NB4 (cell line): ENCODE data around the gene ZNF77.

ENCODE experiments used
- DNase-seq: peaks from one replicate; pipeline ENCODE4 v3.0.0; 2010; ENCODE audit warnings: low read depth
- H3K4me3 ChIP-seq: one replicate; pipeline ENCODE4 v1.5.1; 2011; ENCODE audit warnings: mild to moderate bottlenecking, low read depth, low read length, moderate library complexity
- MYC ChIP-seq: IDR thresholded peaks from 2 replicates; pipeline ENCODE4 v1.6.1; 2011; ENCODE audit warnings: low read depth, low read length
- POLR2A ChIP-seq: IDR thresholded peaks from 2 replicates; pipeline ENCODE4 v1.6.1; 2011; ENCODE audit warnings: mild to moderate bottlenecking; ENCODE audit not compliant: insufficient read length; ENCODE audit errors: extremely low read depth
- TF ChIP-seq, protein P1 (sequence below): IDR thresholded peaks from 2 replicates; pipeline ENCODE4 v1.6.1; 2011; ENCODE audit warnings: low read depth, low read length
- TF ChIP-seq, protein P2 (sequence below): IDR thresholded peaks from one replicate; pipeline ENCODE4 v1.5.1; 2012; ENCODE audit warnings: low read depth, low read length

Gene ZNF77

GRCh38 chr19:2976609-2977000, 31.8 kb upstream of the ZNF77 start:
- TF ChIP-seq, protein P1, sequence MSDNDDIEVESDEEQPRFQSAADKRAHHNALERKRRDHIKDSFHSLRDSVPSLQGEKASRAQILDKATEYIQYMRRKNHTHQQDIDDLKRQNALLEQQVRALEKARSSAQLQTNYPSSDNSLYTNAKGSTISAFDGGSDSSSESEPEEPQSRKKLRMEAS: no peak
- TF ChIP-seq POLR2A: no peak
- DNase-seq: no peak
- peak overlapping the region; percentile 36 for H3K4me3 ChIP-seq

- no peak overlapping the region for H3K4me3 ChIP-seq
- TF ChIP-seq, protein P2, sequence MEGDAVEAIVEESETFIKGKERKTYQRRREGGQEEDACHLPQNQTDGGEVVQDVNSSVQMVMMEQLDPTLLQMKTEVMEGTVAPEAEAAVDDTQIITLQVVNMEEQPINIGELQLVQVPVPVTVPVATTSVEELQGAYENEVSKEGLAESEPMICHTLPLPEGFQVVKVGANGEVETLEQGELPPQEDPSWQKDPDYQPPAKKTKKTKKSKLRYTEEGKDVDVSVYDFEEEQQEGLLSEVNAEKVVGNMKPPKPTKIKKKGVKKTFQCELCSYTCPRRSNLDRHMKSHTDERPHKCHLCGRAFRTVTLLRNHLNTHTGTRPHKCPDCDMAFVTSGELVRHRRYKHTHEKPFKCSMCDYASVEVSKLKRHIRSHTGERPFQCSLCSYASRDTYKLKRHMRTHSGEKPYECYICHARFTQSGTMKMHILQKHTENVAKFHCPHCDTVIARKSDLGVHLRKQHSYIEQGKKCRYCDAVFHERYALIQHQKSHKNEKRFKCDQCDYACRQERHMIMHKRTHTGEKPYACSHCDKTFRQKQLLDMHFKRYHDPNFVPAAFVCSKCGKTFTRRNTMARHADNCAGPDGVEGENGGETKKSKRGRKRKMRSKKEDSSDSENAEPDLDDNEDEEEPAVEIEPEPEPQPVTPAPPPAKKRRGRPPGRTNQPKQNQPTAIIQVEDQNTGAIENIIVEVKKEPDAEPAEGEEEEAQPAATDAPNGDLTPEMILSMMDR: no peak
- TF ChIP-seq, protein P1: peak; percentile 14; the same call in 1 of the 2 replicates
- no peak for TF ChIP-seq POLR2A
- peak; percentile 79 for DNase-seq
Measured at GRCh38 chr19:2974342-2975041, 29.7 kb upstream of the ZNF77 start.

- DNase-seq: no peak
- TF ChIP-seq POLR2A: no peak
- no peak for TF ChIP-seq MYC
- TF ChIP-seq, protein P1: no peak
- TF ChIP-seq, protein P2: no peak
Measured at GRCh38 chr19:2973229-2973628, 28.5 kb upstream of the ZNF77 start.

DNA sequence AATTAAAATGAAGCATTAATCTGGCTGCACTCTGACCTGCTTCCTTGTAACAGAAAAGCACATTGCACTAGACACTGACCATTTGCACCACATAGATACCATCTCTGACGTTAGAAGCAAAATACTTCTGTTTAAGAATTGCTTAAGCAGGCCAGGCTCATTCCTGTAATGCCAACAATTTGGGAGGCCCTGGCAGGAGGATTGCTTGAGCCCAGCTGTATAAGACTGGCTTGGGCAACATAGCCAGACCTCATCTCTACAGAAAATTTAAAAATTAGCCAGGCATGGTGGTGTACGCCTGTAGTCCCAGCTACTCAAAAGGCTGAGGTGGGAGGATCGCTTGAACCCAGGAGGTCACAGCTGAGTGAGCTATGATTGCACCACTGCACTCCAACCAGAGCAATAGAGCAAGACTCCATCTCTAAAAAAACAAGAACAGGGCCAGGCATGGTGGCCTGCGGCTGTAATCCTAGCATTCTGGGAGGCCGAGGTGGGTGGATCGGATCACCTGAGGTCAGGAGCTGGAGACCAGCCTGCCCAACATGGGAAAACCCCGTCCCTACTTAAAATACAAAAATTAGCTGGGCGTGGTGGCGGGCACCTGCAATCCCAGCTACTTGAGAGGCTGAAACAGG, 25.5 kb upstream of the ZNF77 start:
- no peak for DNase-seq
- H3K4me3 ChIP-seq: no peak overlapping the region

More at GRCh38 chr19:2973229-2973628, 28.5 kb upstream of the ZNF77 start:
- no peak overlapping the region for H3K4me3 ChIP-seq

GRCh38 chr19:2969104-2969504, 24.3 kb upstream of the ZNF77 start:
- TF ChIP-seq, protein P1: no peak
- TF ChIP-seq MYC: no peak
- TF ChIP-seq, protein P2: no peak
- no peak for TF ChIP-seq POLR2A
- no peak for DNase-seq
- H3K4me3 ChIP-seq: no peak overlapping the region

More for the DNA sequence above, 25.5 kb upstream of the ZNF77 start:
- TF ChIP-seq, protein P1: no peak
- TF ChIP-seq POLR2A (no peak), MYC (no peak)
- TF ChIP-seq, protein P2: no peak

DNA sequence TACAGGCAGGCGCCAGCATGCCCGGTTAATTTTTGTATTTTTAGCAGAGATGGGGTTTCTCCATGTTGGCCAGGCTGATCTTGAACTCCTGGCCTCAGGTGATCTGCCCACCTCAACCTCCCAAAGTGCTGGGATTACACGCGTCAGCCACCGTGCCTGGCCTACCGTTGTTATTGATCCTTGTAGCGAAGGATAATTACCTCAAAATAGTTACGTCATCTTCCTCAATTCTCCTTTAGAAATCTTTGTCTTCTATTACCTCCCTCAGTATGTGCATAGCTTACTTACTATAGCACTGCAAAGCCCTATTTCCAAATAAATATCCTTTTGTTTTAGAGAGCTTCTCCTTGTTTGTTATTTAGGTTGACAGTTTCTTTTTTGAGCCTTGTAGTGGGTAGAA, 23.2 kb upstream of the ZNF77 start:
- H3K4me3 ChIP-seq: no peak overlapping the region
- TF ChIP-seq, protein P1: no peak
- TF ChIP-seq MYC (no peak), POLR2A (no peak)
- TF ChIP-seq, protein P2: no peak
- DNase-seq: no peak
